Hepatocyte (in vitro differentiated cells): Measurements from ENCODE around the gene TMEM14B.

Experiments
- CTCF ChIP-seq: fragments of 200-600 bp; sonication (generic); IDR thresholded peaks from 2 replicates; pipeline ENCODE4 v1.5.1; 2016; ENCODE audit warnings: antibody characterized with exemption, mild to moderate bottlenecking; ENCODE audit not compliant: poor library complexity
- EZH2 ChIP-seq: fragments of 200-600 bp; sonication (generic); IDR thresholded peaks from 2 replicates; pipeline ENCODE4 v1.6.1; 2016; ENCODE audit warnings: antibody characterized with exemption, mild to moderate bottlenecking, borderline replicate concordance
- EZH2phosphoT487 ChIP-seq: fragments of 200-600 bp; sonication (generic); IDR thresholded peaks from one replicate; pipeline ENCODE4 v1.6.1; 2018; ENCODE audit warnings: antibody characterized with exemption, mild to moderate bottlenecking, low read depth, moderate library complexity; ENCODE audit not compliant: unreplicated experiment, severe bottlenecking

- TF ChIP-seq CTCF (no peak), EZH2 (no peak), EZH2phosphoT487 (no peak)
These were observed 15.4 kb downstream of the TMEM14B start for GRCh38 chr6:10763006-10763405.
